Measurements from ENCODE around the gene RFESD.
"Not testable (repeated sequence)": the region's sequence is repeated elsewhere in the genome, so short reads cannot be mapped to it uniquely, and the experiment has no call there.

The RFESD gene

GRCh38 chr5:95630394-95630917, 16.1 kb upstream of the RFESD start:
- no peak for DNase-seq

GRCh38 chr5:95631255-95631958, 15.2 kb upstream of the RFESD start:
- no peak for DNase-seq

- peak; percentile 62 for DNase-seq
These were observed 14.4 kb upstream of the RFESD start for GRCh38 chr5:95631991-95632675.

GRCh38 chr5:95632942-95633341, 13.6 kb upstream of the RFESD start:
- DNase-seq: not testable (repeated sequence)

- no peak for DNase-seq
These were observed 12.9 kb upstream of the RFESD start for GRCh38 chr5:95633671-95634070.

- no peak for DNase-seq
These were observed 12.5 kb upstream of the RFESD start for GRCh38 chr5:95634081-95634480.

- DNase-seq: no peak
These were observed 7.9 kb upstream of the RFESD start for GRCh38 chr5:95638632-95639031.

GRCh38 chr5:95641741-95642220, 4.8 kb upstream of the RFESD start:
- no peak for DNase-seq

GRCh38 chr5:95643152-95643551, 3.4 kb upstream of the RFESD start:
- DNase-seq: no peak

- peak; percentile 24 for DNase-seq
These were observed 2.1 kb upstream of the RFESD start for GRCh38 chr5:95644351-95645042.

GRCh38 chr5:95646226-95646568, 380 bp upstream of the RFESD start:
- not testable (repeated sequence) for DNase-seq

GRCh38 chr5:95647886-95648860, 1.6 kb downstream of the RFESD start:
- DNase-seq: no peak

GRCh38 chr5:95649274-95649673, 2.7 kb downstream of the RFESD start:
- no peak for DNase-seq

- no peak for DNase-seq
These were observed 3.5 kb downstream of the RFESD start for GRCh38 chr5:95649842-95650620.

GRCh38 chr5:95652849-95653248, 6.3 kb downstream of the RFESD start:
- DNase-seq: no peak

GRCh38 chr5:95654196-95654595, 7.6 kb downstream of the RFESD start:
- DNase-seq: no peak

GRCh38 chr5:95655575-95655974, 9.0 kb downstream of the RFESD start:
- DNase-seq: no peak

GRCh38 chr5:95660060-95660459, 13.5 kb downstream of the RFESD start:
- no peak for DNase-seq

GRCh38 chr5:95662946-95663345, 16.4 kb downstream of the RFESD start:
- no peak for DNase-seq

- DNase-seq: no peak
These were observed 17.7 kb downstream of the RFESD start for GRCh38 chr5:95664204-95664786.

GRCh38 chr5:95667061-95667618, 20.6 kb downstream of the RFESD start:
- no peak for DNase-seq

Measured in activated effector memory CD4-positive, alpha-beta T cell treated with Interleukin-2 at 50 U/mL for 16 hours (primary cell).